ENCODE results near the gene CDC42BPB.

- TF ChIP-seq POLR2A (IDR thresholded peaks at IDR 0.05), result no peak
- TF ChIP-seq CTCF (IDR thresholded peaks at IDR 0.05), result no peak
Measured at GRCh38 chr14:102907303-102907844, 150.0 kb downstream of the CDC42BPB start.
